ENCODE data around the gene LIX1L. TPM values are rescaled to one million over a fixed set of nuclear protein-coding genes. Genes with fewer than 3 reads are reported as not detected.
A peak's percentile ranks its signal among the peaks of the same experiment; 100 is the strongest.

Gene LIX1L
- total and polyA plus RNA-seq, 12 donors = 7.1 to 30.0 (median 23.8) TPM

- peak in 3 of 8 donors; percentile 4 to 8 (median 7) for ATAC-seq
These were observed 24.4 kb upstream of the LIX1L start for GRCh38 chr1:145982010-145982723.

GRCh38 chr1:145980457-145980994 is 22.7 kb upstream of the LIX1L start:
- DNase-seq (peak in 1 of 2 donors; percentile 74), ATAC-seq (peak in 7 of 8 donors; percentile 14 to 70 (median 46))
- intact Hi-C loops (cut with DNase I) = loop anchor here in 2 of 10 donors (1.0 to 2.0 kb wide), 2 partner anchors 16 to 17 kb away; partner anchors contain the start of gene TXNIP (in 1 of the 2)
- no peak for TF ChIP-seq CTCF (IDR thresholded peaks at IDR 0.05)
- Histone ChIP-seq H3K27ac (peak overlapping the region; percentile 90 to 97 (median 94)), H3K36me3 (peaks cover 0 to 6% (median 0%) of the 10 kb centered on the region in 9 donors), H3K27me3 (no peaks in the 10 kb centered on the region), H3K4me3 (peak overlapping the region in 8 of 10 donors; percentile 4 to 44 (median 18)), H3K9me3 (no peaks in the 10 kb centered on the region), H3K4me1 (peaks cover 60 to 84% (median 81%) of the 10 kb centered on the region in 9 donors)
- 19 to 39% methylated on average over 1 of the region's 1 CpG for WGBS, 2 donors

More at GRCh38 chr1:145982010-145982723, 24.4 kb upstream of the LIX1L start:
- peak in 1 of 2 donors; percentile 74 for DNase-seq
- no peaks in the 10 kb centered on the region for H3K36me3 ChIP-seq
- H3K27ac ChIP-seq = peak overlapping the region; percentile 90 to 97 (median 94)
- H3K27me3 ChIP-seq = no peaks in the 10 kb centered on the region
- no peaks in the 10 kb centered on the region for H3K9me3 ChIP-seq
- 38 to 42% methylated on average over 6 of the region's 6 CpGs for WGBS, 2 donors
- intact Hi-C loops (cut with DNase I) = no loop called here
- TF ChIP-seq CTCF (IDR thresholded peaks at IDR 0.05) = no peak
- H3K4me3 ChIP-seq = peak overlapping the region in 1 of 10 donors; percentile 14
- H3K4me1 ChIP-seq = peaks cover 62 to 100% (median 96%) of the 10 kb centered on the region in 9 donors

GRCh38 chr1:145979746-145980456 is 22.1 kb upstream of the LIX1L start:
- H3K27ac ChIP-seq = peak overlapping the region; percentile 90 to 97 (median 94)
- H3K4me3 ChIP-seq = peak overlapping the region in 9 of 10 donors; percentile 3 to 44 (median 21)
- no peak for DNase-seq
- intact Hi-C loops (cut with DNase I) = loop anchor here in 7 of 10 donors (1.0 to 5.0 kb wide), 8 partner anchors 16 to 32 kb away; partner anchors contain the start of gene TXNIP (in 3 of the 7)
- 16 to 29% methylated on average over 7 of the region's 7 CpGs for WGBS, 2 donors
- peaks cover 0 to 12% (median 0%) of the 10 kb centered on the region in 9 donors for H3K36me3 ChIP-seq
- peaks cover 54 to 78% (median 76%) of the 10 kb centered on the region in 9 donors for H3K4me1 ChIP-seq
- ATAC-seq = peak in 6 of 8 donors; percentile 1 to 23 (median 4)
- no peaks in the 10 kb centered on the region for H3K9me3 ChIP-seq
- TF ChIP-seq CTCF (IDR thresholded peaks at IDR 0.05) = no peak
- no peaks in the 10 kb centered on the region for H3K27me3 ChIP-seq

Data from heart right ventricle (tissue), 16 donors.